Measurements from ENCODE around the gene SAE1. TPM values are rescaled to one million over a fixed set of nuclear protein-coding genes. Genes with fewer than 3 reads are reported as not detected.

The SAE1 gene
- total and polyA plus RNA-seq, 2 donors (not counting 1 experiment from before 2014, with no cell fraction given) = 26.5 to 45.1 TPM

Small RNA genes lying within 50 kb of the gene (small RNA-seq; reads per million reads assigned to genes)
- gene MIR3190 (ENCODE audit: insufficient read length, low read depth, low replicate concordance) = not detected

Other genes with a start within 250 kb of the SAE1 start
- 1.1 TPM in 2 replicates for gene NPAS1, start 111.0 kb upstream of the SAE1 start, total RNA-seq
- gene NPAS1, start 111.0 kb upstream of the SAE1 start, polyA plus RNA-seq = 0.43 and 1.7 TPM in 2 replicates
- gene TMEM160, start 82.2 kb upstream of the SAE1 start, total RNA-seq = 24.4 and 24.9 TPM in 2 replicates
- gene TMEM160, start 82.2 kb upstream of the SAE1 start, polyA plus RNA-seq = 30.8 and 45.2 TPM in 2 replicates
- 66.9 and 73.7 TPM in 2 replicates for gene ZC3H4, start 17.1 kb upstream of the SAE1 start, total RNA-seq
- gene ZC3H4, start 17.1 kb upstream of the SAE1 start, polyA plus RNA-seq = 12.7 and 15.4 TPM in 2 replicates
- gene BBC3, start 100.4 kb downstream of the SAE1 start, total RNA-seq = 10.2 and 11.0 TPM in 2 replicates
- 17.8 and 29.0 TPM in 2 replicates for gene BBC3, start 100.4 kb downstream of the SAE1 start, polyA plus RNA-seq
- 52.5 and 54.7 TPM in 2 replicates for gene CCDC9, start 125.7 kb downstream of the SAE1 start, total RNA-seq
- 12.3 and 39.4 TPM in 2 replicates for gene CCDC9, start 125.7 kb downstream of the SAE1 start, polyA plus RNA-seq
- 13.6 and 15.8 TPM in 2 replicates for gene INAFM1, start 144.1 kb downstream of the SAE1 start, total RNA-seq
- gene INAFM1, start 144.1 kb downstream of the SAE1 start, polyA plus RNA-seq = 6.6 and 6.8 TPM in 2 replicates
- 1.9 and 4.9 TPM in 2 replicates for gene C5AR1, start 179.0 kb downstream of the SAE1 start, total RNA-seq
- gene C5AR1, start 179.0 kb downstream of the SAE1 start, polyA plus RNA-seq = 3.1 and 4.1 TPM in 2 replicates
- gene C5AR2, start 201.3 kb downstream of the SAE1 start, total RNA-seq = 0.25 and 0.58 TPM in 2 replicates
- 1.2 and 1.5 TPM in 2 replicates for gene C5AR2, start 201.3 kb downstream of the SAE1 start, polyA plus RNA-seq
- 24.3 and 25.1 TPM in 2 replicates for gene DHX34, start 218.5 kb downstream of the SAE1 start, total RNA-seq
- gene DHX34, start 218.5 kb downstream of the SAE1 start, polyA plus RNA-seq = 25.6 and 31.3 TPM in 2 replicates